BJ (cell line): Measurements from ENCODE around the gene HEMGN. TPM values are rescaled to one million over a fixed set of nuclear protein-coding genes. Genes with fewer than 3 reads are reported as not detected.

Experiments
- CTCF ChIA-PET: fragments of 350-600 bp; formaldehyde crosslinking; extraction: SDS; loops from one replicate; lab custom pipeline; 2021; ENCODE audit warnings: antibody characterized with exemption, inconsistent platforms; lab: Yijun Ruan, JAX
- POLR2A ChIA-PET: fragments of 300-600 bp; sonication (Branson Sonifier 250); formaldehyde crosslinking; extraction: SDS; loops from one replicate; lab custom pipeline; 2021; ENCODE audit warnings: antibody characterized with exemption; lab: Charles Lee
- DNase-seq: peaks from one replicate; pipeline ENCODE4 v3.0.0-alpha.2; 2011; ENCODE audit warnings: low read depth
- H3K27me3 ChIP-seq: 2 replicates; pipeline ENCODE4 v1.6.0; 2011; ENCODE audit warnings: low read length; ENCODE audit not compliant: control insufficient read depth, insufficient read depth
- H3K36me3 ChIP-seq: 2 replicates; pipeline ENCODE4 v1.5.1; 2011; ENCODE audit warnings: low read length; ENCODE audit not compliant: control insufficient read depth, insufficient read depth
- H3K4me3 ChIP-seq: 2 replicates; pipeline ENCODE4 v1.5.1; 2011; ENCODE audit warnings: low read depth, mild to moderate bottlenecking, control low read depth, low read length
- CTCF ChIP-seq: IDR thresholded peaks from 2 replicates; pipeline ENCODE4 v1.5.1; 2011; ENCODE audit warnings: low read depth, mild to moderate bottlenecking, control low read depth, inconsistent platforms, low read length, moderate library complexity; ENCODE audit not compliant: insufficient read depth
- polyA plus RNA-seq: library from polyadenylated mRNA; depleted of rRNA; stranded (reverse); fragments of >200 nt; gene quantifications from 2 replicates; pipeline ENCODE4 v1.2.3, GENCODE V29; 2011

The HEMGN gene
- polyA plus RNA-seq, 1 experiment, result not detected

- CTCF ChIA-PET, result no interaction called here
- H3K4me3 ChIP-seq, result no peak overlapping the region
- H3K27me3 ChIP-seq, result no peaks in the 10 kb centered on the region
- peaks cover 7% of the 10 kb centered on the region for H3K36me3 ChIP-seq
- no peak for DNase-seq
- no peak for TF ChIP-seq CTCF
- POLR2A ChIA-PET, result no interaction called here
Observed at GRCh38 chr9:97905228-97905627, 32.7 kb downstream of the HEMGN start.

GRCh38 chr9:97904725-97905124 is 33.2 kb downstream of the HEMGN start:
- no peak for DNase-seq
- no peak overlapping the region for H3K4me3 ChIP-seq
- ChIA-PET CTCF (no interaction called here), POLR2A (no interaction called here)
- peaks cover 3% of the 10 kb centered on the region for H3K36me3 ChIP-seq
- no peak for TF ChIP-seq CTCF
- H3K27me3 ChIP-seq, result no peaks in the 10 kb centered on the region

GRCh38 chr9:97903177-97903576 is 34.8 kb downstream of the HEMGN start:
- no peak for DNase-seq
- TF ChIP-seq CTCF, result no peak
- Histone ChIP-seq H3K27me3 (no peaks in the 10 kb centered on the region), H3K4me3 (no peak overlapping the region), H3K36me3 (peaks cover 3% of the 10 kb centered on the region; the same call in 1 of the 2 replicates)
- ChIA-PET POLR2A (no interaction called here), CTCF (interaction anchor here (1.2 to 5.7 kb wide), 5 partner anchors 13 to 223 kb away, joined by 3 to 68 read pairs (median 30); no protein-coding TSS in a partner anchor)

GRCh38 chr9:97900738-97901565 is 37.0 kb downstream of the HEMGN start:
- ChIA-PET CTCF (interaction anchor here (0.6 to 5.7 kb wide), 34 partner anchors 9 to 268 kb away, joined by 3 to 68 read pairs (median 4); partner anchors contain the start of genes NCBP1, TSTD2 and XPA), POLR2A (no interaction called here)
- DNase-seq, result no peak
- no peak overlapping the region for H3K4me3 ChIP-seq
- TF ChIP-seq CTCF, result peak; percentile 77
- H3K27me3 ChIP-seq, result no peaks in the 10 kb centered on the region
- peaks cover 2% of the 10 kb centered on the region; the same call in 1 of the 2 replicates for H3K36me3 ChIP-seq

GRCh38 chr9:97900103-97900737 is 37.8 kb downstream of the HEMGN start:
- no peak for DNase-seq
- TF ChIP-seq CTCF, result no peak
- CTCF ChIA-PET, result interaction anchor here (0.6 to 5.7 kb wide), 27 partner anchors 9 to 267 kb away, joined by 3 to 68 read pairs (median 5); partner anchors contain the start of genes NCBP1, TSTD2 and XPA
- Histone ChIP-seq H3K27me3 (no peaks in the 10 kb centered on the region), H3K4me3 (no peak overlapping the region), H3K36me3 (peaks cover 2% of the 10 kb centered on the region; the same call in 1 of the 2 replicates)
- POLR2A ChIA-PET, result no interaction called here
